Osteocyte (in vitro differentiated cells): ENCODE results near the gene TMEM95. TPM values are rescaled to one million over a fixed set of nuclear protein-coding genes. Genes with fewer than 3 reads are reported as not detected.

Source experiments
- DNase-seq: peaks from one replicate; pipeline ENCODE4 v3.0.0; 2021; ENCODE audit warnings: mixed read lengths; ENCODE audit not compliant: unreplicated experiment; ENCODE audit errors: extremely low spot score
- H3K27ac Mint-ChIP-seq: one replicate; pipeline ENCODE4 v1.8.0; 2021; ENCODE audit warnings: mild to moderate bottlenecking, mixed read lengths; ENCODE audit not compliant: unreplicated experiment
- H3K27me3 Mint-ChIP-seq: one replicate; pipeline ENCODE4 v1.8.0; 2021; ENCODE audit warnings: mixed read lengths; ENCODE audit not compliant: unreplicated experiment
- H3K36me3 Mint-ChIP-seq: one replicate; pipeline ENCODE4 v1.8.0; 2021; ENCODE audit warnings: mixed read lengths; ENCODE audit not compliant: unreplicated experiment
- H3K4me1 Mint-ChIP-seq: one replicate; pipeline ENCODE4 v1.8.0; 2021; ENCODE audit warnings: mixed read lengths; ENCODE audit not compliant: unreplicated experiment
- H3K4me3 Mint-ChIP-seq: one replicate; pipeline ENCODE4 v1.8.0; 2021; ENCODE audit warnings: mild to moderate bottlenecking, moderate library complexity, mixed read lengths; ENCODE audit not compliant: unreplicated experiment
- H3K9me3 Mint-ChIP-seq: one replicate; pipeline ENCODE4 v1.8.0; 2021; ENCODE audit warnings: mixed read lengths; ENCODE audit not compliant: unreplicated experiment
- CTCF ChIP-seq: fragments of 200-600 bp; sonication (generic); IDR thresholded peaks from 2 replicates; pipeline ENCODE4 v1.5.0; 2021; ENCODE audit warnings: antibody characterized with exemption, mild to moderate bottlenecking, moderate library complexity
- total RNA-seq: library from RNA; stranded (reverse); gene quantifications from 2 replicates; pipeline ENCODE4 v1.2.1, GENCODE V29; 2021

Gene TMEM95
- total RNA-seq, 1 donor from 2014 or later: not detected

DNA sequence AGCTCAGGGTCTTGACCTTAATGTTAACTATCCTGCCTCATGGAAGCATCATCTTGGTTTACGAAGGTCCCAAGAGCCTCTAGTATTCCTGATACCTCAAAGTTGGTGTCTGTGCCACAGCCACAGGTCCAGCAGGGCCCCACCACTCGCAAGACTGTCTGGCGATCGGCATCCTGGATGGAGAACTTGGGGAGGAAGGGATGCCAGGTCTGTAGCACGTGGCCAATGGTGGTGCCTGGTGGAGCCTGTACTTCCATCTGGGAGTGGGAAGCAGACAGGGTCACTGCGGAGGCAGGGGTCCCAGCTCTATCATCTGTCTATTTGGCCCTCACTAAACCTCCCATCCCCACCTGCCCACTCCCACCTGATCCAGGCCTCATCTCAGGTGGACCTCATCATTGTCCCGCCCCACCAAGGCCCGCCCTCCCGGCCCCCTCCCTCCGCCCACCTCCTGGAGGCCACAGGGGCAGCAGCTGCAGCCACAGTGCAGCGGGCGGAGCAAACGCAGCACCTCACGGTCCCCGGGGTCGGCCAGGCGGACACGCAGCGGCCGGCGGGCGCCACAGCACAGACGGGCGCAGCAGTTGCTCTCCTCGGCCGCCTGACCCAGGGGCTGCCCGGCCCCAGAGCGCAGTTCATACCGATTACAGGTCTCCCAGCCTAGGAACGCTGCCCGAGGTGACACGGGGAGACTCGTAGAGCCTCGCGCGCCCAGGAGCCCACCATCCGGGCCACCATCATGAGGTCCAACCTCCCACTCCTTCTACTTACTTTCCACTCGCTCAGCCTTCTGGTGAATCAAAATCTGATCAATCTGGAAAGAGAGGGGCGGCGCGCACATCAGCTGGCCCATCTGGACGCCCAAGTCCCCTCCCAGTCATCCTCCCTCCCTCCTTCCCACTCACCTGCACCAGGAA is 38.0 kb downstream of the TMEM95 start:
- TF ChIP-seq CTCF: no peak
- Mint-ChIP-seq H3K4me1 (peaks cover 9% of the 10 kb centered on the region), H3K27ac (no peak overlapping the region), H3K36me3 (peaks cover 9% of the 10 kb centered on the region), H3K27me3 (no peaks in the 10 kb centered on the region), H3K4me3 (peak overlapping the region; percentile 85), H3K9me3 (no peaks in the 10 kb centered on the region)
- DNase-seq: no peak

GRCh38 chr17:7393613-7394451 is 38.9 kb downstream of the TMEM95 start:
- Mint-ChIP-seq H3K36me3 (peaks cover 9% of the 10 kb centered on the region), H3K9me3 (no peaks in the 10 kb centered on the region), H3K27ac (peak overlapping the region; percentile 81), H3K27me3 (no peaks in the 10 kb centered on the region), H3K4me3 (peak overlapping the region; percentile 85), H3K4me1 (peaks cover 9% of the 10 kb centered on the region)
- no peak for TF ChIP-seq CTCF
- no peak for DNase-seq

DNA sequence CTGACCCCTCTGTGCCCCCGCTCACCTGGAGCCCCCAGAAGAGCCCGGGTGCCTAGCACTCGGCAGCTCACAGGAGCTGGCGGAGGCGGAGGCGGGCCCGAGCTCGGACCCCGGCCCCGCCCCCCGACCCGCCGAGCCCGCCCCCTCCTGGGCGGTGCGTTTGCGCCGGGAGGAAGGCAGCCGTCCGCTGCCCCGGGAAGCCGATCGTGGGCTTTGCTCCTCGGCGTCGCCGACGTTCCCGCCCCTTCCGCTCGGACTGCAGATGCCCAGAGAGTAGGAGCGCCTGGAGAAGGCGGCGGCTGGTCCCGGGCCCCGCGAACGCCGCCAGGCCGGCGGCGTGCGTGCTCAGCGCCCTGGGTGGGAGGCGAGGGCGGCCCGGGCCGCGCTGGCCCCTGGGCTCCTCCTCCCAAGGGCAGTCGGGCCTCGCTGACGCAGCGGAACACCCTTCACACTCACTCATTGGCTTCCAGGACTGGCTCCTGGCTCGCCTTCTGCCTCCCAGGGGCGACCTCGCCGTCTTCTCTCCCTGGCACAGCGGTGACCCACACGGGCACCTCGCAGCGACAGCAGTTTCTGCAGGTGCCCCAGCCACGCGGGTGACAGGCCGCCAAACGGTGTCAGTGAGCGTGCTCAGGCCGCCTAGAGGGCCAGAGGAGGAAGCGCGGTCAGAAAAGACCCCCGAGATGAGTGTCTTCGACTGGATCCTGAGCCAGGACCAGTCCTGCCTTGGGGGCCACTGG is 39.7 kb downstream of the TMEM95 start, which contains the start of gene PLSCR3:
Gene PLSCR3, minus strand, starts transcription at position 74 of the 740 bp plus-strand sequence. CDS start 415 bp downstream, outside the sequence.
- peaks cover 6% of the 10 kb centered on the region for H3K36me3 Mint-ChIP-seq
- peak; percentile 40 for TF ChIP-seq CTCF
- no peaks in the 10 kb centered on the region for H3K27me3 Mint-ChIP-seq
- H3K4me1 Mint-ChIP-seq: peaks cover 10% of the 10 kb centered on the region
- H3K4me3 Mint-ChIP-seq: peak within 1 kb of the TSS; percentile 89
- no peaks in the 10 kb centered on the region for H3K9me3 Mint-ChIP-seq
- peak within 1 kb of the TSS; percentile 93 for H3K27ac Mint-ChIP-seq
- peak; percentile 94 for DNase-seq

- Mint-ChIP-seq H3K36me3 (peaks cover 3% of the 10 kb centered on the region), H3K27ac (no peak overlapping the region), H3K27me3 (no peaks in the 10 kb centered on the region), H3K4me1 (peaks cover 11% of the 10 kb centered on the region), H3K9me3 (no peaks in the 10 kb centered on the region), H3K4me3 (peak overlapping the region; percentile 32)
- no peak for TF ChIP-seq CTCF
- DNase-seq: no peak
Measured at GRCh38 chr17:7396147-7396546, 41.2 kb downstream of the TMEM95 start.
